Rectal smooth muscle tissue (tissue), 1 donor: ENCODE measurements around the gene CNTD1.
A peak's percentile ranks its signal among the peaks of the same experiment; 100 is the strongest.

ENCODE experiments used
- H3K27ac ChIP-seq: one replicate; pipeline ENCODE4 v1.7.0; 2013; ENCODE audit warnings: low read depth, low read length, inconsistent platforms
- H3K27me3 ChIP-seq: one replicate; pipeline ENCODE4 v1.7.0; 2013; ENCODE audit warnings: low read length; ENCODE audit not compliant: control insufficient read depth, insufficient read depth
- H3K36me3 ChIP-seq: one replicate; pipeline ENCODE4 v1.7.0; 2013; ENCODE audit warnings: low read length; ENCODE audit not compliant: control insufficient read depth, insufficient read depth
- H3K4me1 ChIP-seq: one replicate; pipeline ENCODE4 v1.7.0; 2013; ENCODE audit warnings: low read length; ENCODE audit not compliant: control insufficient read depth, insufficient read depth
- H3K4me3 ChIP-seq: one replicate; pipeline ENCODE4 v1.7.0; 2013; ENCODE audit warnings: low read length
- H3K9ac ChIP-seq: one replicate; pipeline ENCODE4 v1.7.0; 2013; ENCODE audit warnings: low read length

CNTD1 gene

DNA sequence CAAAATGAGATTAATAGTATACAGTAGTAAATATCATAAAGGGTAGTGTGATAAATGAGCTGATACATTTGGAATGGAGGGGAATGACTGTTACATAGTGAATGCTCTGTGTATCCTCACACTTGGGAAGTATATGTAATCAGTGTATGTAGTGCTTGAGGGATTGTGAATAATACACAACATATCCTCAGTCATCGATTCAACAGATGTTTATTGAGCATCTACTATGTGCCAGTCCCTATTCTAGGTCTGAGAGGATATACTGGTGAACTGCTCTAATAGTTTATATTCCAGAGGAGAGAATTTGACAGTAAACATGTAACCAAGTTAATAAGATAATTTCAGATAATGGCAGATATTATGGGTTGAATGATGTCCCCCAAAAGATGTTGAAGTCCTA is 28.8 kb downstream of the CNTD1 start:
- Histone ChIP-seq H3K9ac (no peak overlapping the region), H3K27ac (no peak overlapping the region), H3K36me3 (no peaks in the 10 kb centered on the region), H3K4me1 (peaks cover 5% of the 10 kb centered on the region), H3K27me3 (no peaks in the 10 kb centered on the region), H3K4me3 (no peak overlapping the region)

DNA sequence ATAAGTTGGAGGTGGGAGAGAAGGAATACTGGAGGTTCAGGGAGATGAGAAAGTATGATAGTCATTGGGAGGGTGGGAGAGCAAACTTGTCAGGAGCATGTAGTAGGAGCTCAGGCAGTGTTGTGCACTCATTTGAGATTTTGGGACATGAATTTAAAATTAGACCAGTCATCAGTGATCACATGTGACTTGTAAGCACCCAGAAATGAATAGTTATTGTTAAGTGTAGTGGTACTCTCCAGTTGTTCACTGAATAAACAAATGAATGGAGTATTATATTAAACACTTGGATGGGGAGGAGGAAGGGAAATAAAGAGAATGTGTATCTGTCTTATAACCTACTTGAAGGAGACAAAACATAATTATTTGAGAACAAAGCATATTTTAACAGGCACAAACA is 32.3 kb downstream of the CNTD1 start:
- peaks cover 4% of the 10 kb centered on the region for H3K4me1 ChIP-seq
- no peaks in the 10 kb centered on the region for H3K27me3 ChIP-seq
- H3K36me3 ChIP-seq: no peaks in the 10 kb centered on the region
- H3K27ac ChIP-seq: no peak overlapping the region
- H3K4me3 ChIP-seq: no peak overlapping the region
- H3K9ac ChIP-seq: no peak overlapping the region

DNA sequence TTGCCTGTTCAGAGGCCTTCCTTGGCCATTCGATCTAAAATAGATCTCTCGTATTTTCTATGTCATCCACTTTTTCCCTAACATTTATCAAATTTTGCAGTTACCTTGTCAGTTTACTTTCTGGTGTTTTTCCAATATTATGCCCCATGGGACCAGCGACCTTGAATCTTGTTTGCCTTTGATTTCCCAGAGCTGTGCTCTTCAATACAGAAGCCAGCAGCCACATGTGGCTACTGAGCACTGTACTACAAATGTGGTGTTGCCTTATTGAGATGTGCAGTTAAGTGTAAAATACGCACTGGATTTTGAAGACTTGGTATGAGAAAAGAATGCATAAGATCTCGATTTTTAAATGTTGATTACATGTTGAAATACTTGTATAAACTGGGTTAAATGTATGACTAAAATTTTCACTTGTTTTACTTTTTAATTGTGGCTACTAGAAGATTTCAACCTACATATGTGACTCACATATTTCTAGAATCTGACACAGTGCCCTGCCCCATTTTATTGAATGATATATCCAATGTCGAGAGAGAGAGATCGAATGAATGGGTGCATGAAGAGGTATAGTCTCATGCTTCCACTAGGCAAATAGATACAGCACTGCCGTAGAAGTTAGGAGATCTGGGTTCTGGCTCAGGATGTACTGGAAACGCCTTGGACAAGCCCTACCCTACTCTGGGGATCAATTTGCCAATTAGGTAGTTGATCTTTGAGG is 33.7 kb downstream of the CNTD1 start:
- H3K27ac ChIP-seq: peak overlapping the region; percentile 94
- H3K27me3 ChIP-seq: no peaks in the 10 kb centered on the region
- H3K4me3 ChIP-seq: peak overlapping the region; percentile 85
- H3K4me1 ChIP-seq: peaks cover 4% of the 10 kb centered on the region
- H3K9ac ChIP-seq: peak overlapping the region; percentile 94
- peaks cover 6% of the 10 kb centered on the region for H3K36me3 ChIP-seq

DNA sequence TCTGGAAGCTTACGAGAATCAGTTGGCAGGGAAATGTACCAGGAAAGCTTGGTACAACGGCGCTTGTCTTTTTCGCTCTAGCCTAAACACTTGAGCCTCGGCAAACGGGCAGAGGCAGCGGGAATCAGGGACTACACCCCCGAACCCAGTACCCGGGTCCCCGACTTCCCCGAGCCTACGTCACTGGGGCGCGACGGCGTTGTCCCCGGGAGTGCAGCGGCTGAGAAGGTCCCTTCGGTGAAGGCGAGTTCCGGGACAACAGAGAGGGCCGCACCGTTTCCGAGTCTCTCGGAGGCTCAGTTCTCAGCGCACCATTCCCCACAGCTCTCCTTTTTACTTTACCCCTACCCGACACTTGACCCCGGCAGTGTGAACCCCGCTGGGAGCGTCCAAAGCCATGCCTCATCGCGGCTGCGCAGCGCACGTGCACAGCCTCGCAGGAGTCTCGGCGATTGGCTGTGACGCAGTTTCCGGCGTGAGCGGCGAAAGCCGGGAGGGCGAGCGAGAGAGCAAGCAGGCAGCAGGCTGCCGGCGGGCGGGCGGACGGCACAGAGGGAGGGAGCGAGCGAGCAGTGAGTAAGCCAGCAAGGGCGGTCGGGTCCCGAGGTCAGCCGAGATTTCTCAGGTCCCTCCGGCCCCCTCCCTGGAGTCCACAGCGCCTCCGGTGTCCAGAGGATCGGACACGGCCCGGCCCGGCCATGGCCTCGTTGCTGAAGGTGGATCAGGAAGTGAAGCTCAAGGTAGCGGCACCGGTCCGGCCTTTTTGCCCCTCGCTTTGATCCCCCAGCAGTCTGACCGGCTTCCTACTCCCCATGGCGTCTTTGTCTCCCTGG is 34.5 kb downstream of the CNTD1 start, which contains the start of gene PSME3:
TSS of gene PSME3 (plus strand) at position 464 of the 833 bp plus-strand sequence. CDS start at position 699, 235 bp downstream.
- peaks cover 4% of the 10 kb centered on the region for H3K4me1 ChIP-seq

DNA sequence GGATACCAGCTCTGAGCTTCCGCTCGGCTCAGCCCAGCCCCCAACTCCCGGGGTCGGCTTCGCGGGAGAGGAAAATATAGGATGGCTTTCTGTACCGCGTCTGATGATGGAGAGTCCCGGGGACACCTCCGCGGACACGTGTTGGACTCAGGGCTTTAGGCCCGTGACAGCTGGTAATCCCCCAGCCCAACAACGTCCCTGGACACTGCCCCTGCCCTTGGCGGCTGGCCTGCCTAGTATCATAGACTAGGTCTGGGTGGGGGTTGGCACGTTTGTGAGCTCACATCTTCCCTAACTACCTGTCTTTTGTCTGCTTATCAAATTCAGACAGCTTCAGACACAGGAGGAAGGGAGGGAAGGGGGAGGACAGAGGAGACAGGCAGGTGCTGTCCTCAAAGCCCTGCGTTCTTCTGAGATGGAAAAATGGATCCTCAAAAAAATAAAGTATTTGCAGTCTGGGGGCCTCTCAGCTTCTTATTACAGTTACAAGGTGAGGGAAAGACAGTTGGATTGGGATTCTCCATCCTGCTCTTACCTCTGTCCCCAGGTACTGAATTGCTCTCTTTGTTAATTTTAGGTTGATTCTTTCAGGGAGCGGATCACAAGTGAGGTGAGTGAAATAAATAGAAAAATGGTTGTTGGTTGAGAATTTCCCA is 35.2 kb downstream of the CNTD1 start:
- H3K4me1 ChIP-seq: peaks cover 4% of the 10 kb centered on the region
- H3K27ac ChIP-seq: peak overlapping the region; percentile 94
- H3K36me3 ChIP-seq: peaks cover 20% of the 10 kb centered on the region
- H3K27me3 ChIP-seq: no peaks in the 10 kb centered on the region
- peak overlapping the region; percentile 63 for H3K9ac ChIP-seq
- peak overlapping the region; percentile 85 for H3K4me3 ChIP-seq

More for the DNA sequence above, 34.5 kb downstream of the CNTD1 start, which contains the start of gene PSME3:
- H3K4me3 ChIP-seq: peak within 1 kb of the TSS; percentile 85
- peak within 1 kb of the TSS; percentile 94 for H3K9ac ChIP-seq
- peak within 1 kb of the TSS; percentile 94 for H3K27ac ChIP-seq
- H3K27me3 ChIP-seq: no peaks in the 10 kb centered on the region
- peaks cover 13% of the 10 kb centered on the region for H3K36me3 ChIP-seq

DNA sequence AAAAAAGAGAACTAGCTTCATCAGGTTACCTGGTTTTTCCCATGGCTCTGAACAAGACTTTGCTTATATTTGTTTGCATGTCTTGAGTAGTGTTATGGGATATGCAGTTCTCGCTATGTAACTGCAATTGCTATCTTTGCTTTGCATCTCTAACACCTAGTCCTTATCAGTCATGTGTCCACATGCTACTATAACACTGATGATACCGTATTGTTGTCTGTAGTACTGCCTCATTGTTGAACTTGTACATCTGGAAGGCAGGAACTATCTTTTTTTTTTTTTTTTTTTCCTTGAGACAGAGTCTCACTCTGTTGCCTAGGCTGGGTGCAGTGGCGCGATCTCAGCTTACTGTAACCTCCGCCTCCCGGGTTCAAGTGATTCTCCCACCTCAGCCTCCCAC is 37.1 kb downstream of the CNTD1 start:
- Histone ChIP-seq H3K36me3 (peaks cover 26% of the 10 kb centered on the region), H3K27me3 (no peaks in the 10 kb centered on the region), H3K4me3 (no peak overlapping the region), H3K9ac (no peak overlapping the region), H3K27ac (no peak overlapping the region), H3K4me1 (peaks cover 4% of the 10 kb centered on the region)

DNA sequence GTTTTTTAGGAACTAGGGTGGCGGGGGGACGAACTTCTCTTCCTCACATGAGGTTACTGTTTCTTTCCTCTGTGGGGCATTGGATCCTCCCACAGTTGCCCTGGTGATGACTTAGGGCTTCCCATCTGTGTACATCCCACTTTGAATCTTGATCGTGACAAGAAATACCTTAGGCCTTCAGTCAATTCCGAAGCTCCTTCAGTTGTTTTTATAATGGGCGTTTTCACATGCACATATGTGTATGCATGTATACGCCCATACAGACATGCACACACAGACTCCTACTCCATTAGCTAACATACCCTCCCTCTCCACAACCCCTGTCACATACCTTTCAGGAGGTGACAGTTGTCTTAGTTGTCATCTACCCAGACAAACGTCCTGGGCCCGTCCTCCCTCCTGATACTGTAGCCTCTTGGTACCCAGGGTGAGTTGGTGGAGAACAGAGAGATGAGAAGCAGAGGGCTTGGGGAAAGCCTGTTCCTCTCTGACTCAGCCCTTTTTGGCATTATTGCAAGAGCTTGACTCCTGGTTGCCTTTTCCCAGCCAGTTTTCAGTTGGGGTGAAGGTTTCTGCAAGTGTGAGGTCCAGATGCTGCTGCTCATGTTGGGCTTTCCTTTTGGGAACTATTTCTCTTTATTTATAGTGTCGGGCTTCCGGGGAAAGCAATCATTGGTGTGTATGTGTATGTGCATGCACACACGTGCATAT is 43.5 kb downstream of the CNTD1 start:
- no peaks in the 10 kb centered on the region for H3K27me3 ChIP-seq
- no peak overlapping the region for H3K27ac ChIP-seq
- H3K36me3 ChIP-seq: peaks cover 47% of the 10 kb centered on the region
- no peak overlapping the region for H3K9ac ChIP-seq
- no peak overlapping the region for H3K4me3 ChIP-seq
- no peaks in the 10 kb centered on the region for H3K4me1 ChIP-seq

DNA sequence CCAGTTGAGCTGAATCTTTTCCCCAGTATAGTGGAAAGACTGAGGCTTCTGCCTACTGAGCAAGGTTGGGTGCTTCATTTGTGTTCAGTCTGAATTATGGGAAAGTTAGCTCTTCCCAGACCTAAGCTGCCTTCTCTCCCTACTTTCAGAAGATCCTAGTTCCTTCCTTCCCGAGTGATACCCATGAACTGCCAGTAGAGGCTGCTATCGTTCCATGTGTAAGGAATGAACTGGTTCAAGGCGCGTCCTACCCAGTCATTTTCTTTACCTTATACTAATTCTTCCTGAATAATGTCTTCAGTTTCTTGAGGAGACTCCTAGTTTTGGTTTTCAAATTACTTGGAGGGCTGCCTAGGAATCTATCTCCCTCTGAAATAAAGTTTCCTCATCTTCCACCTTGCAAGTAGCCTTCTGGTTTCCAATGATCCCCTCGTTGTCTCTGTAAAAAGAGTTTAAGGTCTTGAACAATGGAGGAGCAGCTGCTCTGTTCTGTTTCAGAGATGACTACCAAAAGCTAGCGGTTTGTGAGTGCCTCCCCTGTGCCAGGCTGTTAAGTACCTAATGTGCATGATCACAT is 44.8 kb downstream of the CNTD1 start:
- Histone ChIP-seq H3K27me3 (no peaks in the 10 kb centered on the region), H3K4me1 (no peaks in the 10 kb centered on the region), H3K9ac (no peak overlapping the region), H3K4me3 (no peak overlapping the region), H3K27ac (peak overlapping the region; percentile 16), H3K36me3 (peaks cover 37% of the 10 kb centered on the region)

DNA sequence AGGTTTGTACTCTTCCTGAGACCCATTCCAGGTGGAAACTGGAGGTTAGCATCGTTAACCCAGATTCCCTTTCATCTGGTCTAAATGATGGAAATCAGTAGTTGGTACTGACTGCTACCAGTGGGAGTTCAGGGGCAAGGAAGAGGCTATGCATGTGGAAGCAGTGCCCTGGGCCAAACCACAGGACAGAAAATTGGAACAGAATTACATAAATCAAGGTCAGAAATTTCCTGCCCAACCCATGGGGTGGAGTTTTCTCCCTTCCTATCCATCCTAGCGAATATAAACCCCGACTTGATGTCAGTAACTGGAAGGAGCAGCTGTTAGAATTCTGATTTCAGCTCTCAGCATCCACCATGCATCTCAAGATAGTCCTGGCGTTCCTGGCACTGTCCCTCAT is 45.6 kb downstream of the CNTD1 start, which contains the start of gene AOC2:
TSS of gene AOC2 (plus strand) at position 310 of the 400 bp plus-strand sequence. CDS start at position 357, 47 bp downstream.
- Histone ChIP-seq H3K36me3 (peaks cover 29% of the 10 kb centered on the region), H3K27me3 (no peaks in the 10 kb centered on the region), H3K27ac (peak within 1 kb of the TSS; percentile 16), H3K4me3 (no peak within 1 kb of the TSS), H3K4me1 (no peaks in the 10 kb centered on the region), H3K9ac (no peak within 1 kb of the TSS)

DNA sequence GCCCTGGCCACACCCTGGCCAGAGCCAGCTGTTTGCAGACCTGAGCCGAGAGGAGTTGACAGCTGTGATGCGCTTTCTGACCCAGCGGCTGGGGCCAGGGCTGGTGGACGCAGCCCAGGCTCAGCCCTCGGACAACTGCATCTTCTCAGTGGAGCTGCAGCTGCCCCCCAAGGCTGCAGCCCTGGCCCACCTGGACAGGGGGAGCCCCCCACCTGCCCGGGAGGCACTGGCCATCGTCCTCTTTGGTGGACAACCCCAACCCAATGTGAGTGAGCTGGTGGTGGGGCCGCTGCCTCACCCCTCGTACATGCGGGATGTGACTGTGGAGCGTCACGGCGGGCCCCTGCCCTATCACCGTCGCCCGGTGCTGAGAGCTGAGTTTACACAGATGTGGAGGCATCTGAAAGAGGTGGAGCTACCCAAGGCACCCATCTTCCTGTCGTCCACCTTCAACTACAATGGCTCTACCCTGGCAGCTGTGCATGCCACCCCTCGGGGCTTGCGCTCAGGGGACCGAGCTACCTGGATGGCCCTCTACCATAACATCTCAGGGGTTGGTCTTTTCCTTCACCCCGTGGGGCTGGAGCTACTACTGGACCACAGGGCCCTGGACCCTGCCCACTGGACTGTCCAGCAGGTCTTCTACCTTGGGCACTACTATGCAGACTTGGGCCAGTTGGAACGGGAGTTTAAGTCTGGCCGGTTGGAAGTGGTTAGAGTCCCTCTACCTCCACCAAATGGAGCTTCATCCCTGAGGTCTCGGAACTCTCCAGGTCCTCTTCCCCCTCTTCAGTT is 46.3 kb downstream of the CNTD1 start:
- no peak overlapping the region for H3K27ac ChIP-seq
- H3K4me3 ChIP-seq: no peak overlapping the region
- H3K36me3 ChIP-seq: peaks cover 26% of the 10 kb centered on the region
- no peaks in the 10 kb centered on the region for H3K27me3 ChIP-seq
- H3K4me1 ChIP-seq: peaks cover 6% of the 10 kb centered on the region
- no peak overlapping the region for H3K9ac ChIP-seq

DNA sequence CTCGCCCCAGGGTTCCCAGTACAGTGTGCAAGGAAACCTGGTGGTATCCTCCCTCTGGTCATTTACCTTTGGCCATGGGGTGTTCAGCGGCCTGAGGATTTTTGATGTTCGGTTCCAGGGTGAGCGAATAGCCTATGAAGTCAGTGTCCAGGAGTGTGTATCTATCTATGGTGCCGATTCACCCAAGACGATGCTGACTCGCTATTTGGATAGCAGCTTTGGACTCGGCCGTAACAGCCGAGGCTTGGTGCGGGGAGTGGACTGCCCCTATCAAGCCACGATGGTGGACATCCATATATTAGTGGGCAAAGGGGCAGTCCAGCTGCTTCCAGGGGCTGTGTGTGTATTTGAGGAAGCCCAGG is 46.9 kb downstream of the CNTD1 start:
- Histone ChIP-seq H3K4me3 (no peak overlapping the region), H3K27ac (no peak overlapping the region), H3K4me1 (peaks cover 11% of the 10 kb centered on the region), H3K36me3 (peaks cover 26% of the 10 kb centered on the region), H3K9ac (no peak overlapping the region), H3K27me3 (no peaks in the 10 kb centered on the region)
